GM12873 (cell line): ENCODE results near the gene SFN.

Source experiments
- CTCF ChIP-seq: IDR thresholded peaks from 2 replicates; pipeline ENCODE4 v1.5.1; 2012; ENCODE audit warnings: low read depth, mild to moderate bottlenecking, moderate library complexity, low read length, control low read depth; ENCODE audit not compliant: insufficient read depth; ENCODE audit errors: missing control alignments

SFN gene

GRCh38 chr1:26844424-26845196, 18.3 kb upstream of the SFN start:
- TF ChIP-seq CTCF = no peak

- TF ChIP-seq CTCF = no peak
Measured at GRCh38 chr1:26848499-26848898, 14.4 kb upstream of the SFN start.

GRCh38 chr1:26848941-26849774, 13.8 kb upstream of the SFN start:
- TF ChIP-seq CTCF = no peak

- peak; percentile 16 for TF ChIP-seq CTCF
Measured at GRCh38 chr1:26851106-26851684, 11.8 kb upstream of the SFN start.

- TF ChIP-seq CTCF = no peak
Measured at GRCh38 chr1:26852701-26853100, 10.2 kb upstream of the SFN start.

GRCh38 chr1:26853156-26853555, 9.8 kb upstream of the SFN start:
- peak; percentile 85 for TF ChIP-seq CTCF

- no peak for TF ChIP-seq CTCF
Measured at GRCh38 chr1:26853600-26853999, 9.3 kb upstream of the SFN start.
